Measurements from ENCODE around the gene SBF2.

Gene SBF2

GRCh38 chr11:9757809-9758636 lies 536.0 kb downstream of the SBF2 start:
- DNase-seq (ENCODE audit: low read depth): peak; percentile 91
- H3K4me1 ChIP-seq (ENCODE audit: control insufficient read depth, insufficient read depth, low read length): peaks cover 62% of the 10 kb centered on the region
- H3K27me3 ChIP-seq (replicated peaks; ENCODE audit: control insufficient read depth, insufficient read depth, low read length): no peaks in the 10 kb centered on the region
- H3K36me3 ChIP-seq (ENCODE audit: control insufficient read depth, insufficient read depth, low read length, severe bottlenecking): no peaks in the 10 kb centered on the region
- H3K9ac ChIP-seq (ENCODE audit: low read length): peak overlapping the region; percentile 96
- peak overlapping the region; percentile 80 for H3K4me3 ChIP-seq (ENCODE audit: low read length)
- H3K9me3 ChIP-seq (ENCODE audit: control insufficient read depth, low read length): no peaks in the 10 kb centered on the region

GRCh38 chr11:9756878-9757277 lies 537.1 kb downstream of the SBF2 start:
- Histone ChIP-seq H3K27me3 (replicated peaks; ENCODE audit: control insufficient read depth, insufficient read depth, low read length) (no peaks in the 10 kb centered on the region), H3K36me3 (ENCODE audit: control insufficient read depth, insufficient read depth, low read length, severe bottlenecking) (peaks cover 4% of the 10 kb centered on the region), H3K9ac (ENCODE audit: low read length) (no peak overlapping the region), H3K4me1 (ENCODE audit: control insufficient read depth, insufficient read depth, low read length) (peaks cover 68% of the 10 kb centered on the region), H3K9me3 (ENCODE audit: control insufficient read depth, low read length) (no peaks in the 10 kb centered on the region), H3K4me3 (ENCODE audit: low read length) (no peak overlapping the region)
- DNase-seq (ENCODE audit: low read depth): no peak

- Histone ChIP-seq H3K9me3 (ENCODE audit: control insufficient read depth, low read length) (no peaks in the 10 kb centered on the region), H3K27me3 (replicated peaks; ENCODE audit: control insufficient read depth, insufficient read depth, low read length) (no peaks in the 10 kb centered on the region), H3K4me3 (ENCODE audit: low read length) (no peak overlapping the region), H3K36me3 (ENCODE audit: control insufficient read depth, insufficient read depth, low read length, severe bottlenecking) (peaks cover 8% of the 10 kb centered on the region), H3K4me1 (ENCODE audit: control insufficient read depth, insufficient read depth, low read length) (peaks cover 66% of the 10 kb centered on the region), H3K9ac (ENCODE audit: low read length) (peak overlapping the region; percentile 53)
- DNase-seq (ENCODE audit: low read depth): no peak
Observed at GRCh38 chr11:9756461-9756860, 537.6 kb downstream of the SBF2 start.

- H3K36me3 ChIP-seq (ENCODE audit: control insufficient read depth, insufficient read depth, low read length, severe bottlenecking): peaks cover 15% of the 10 kb centered on the region
- no peak for DNase-seq (ENCODE audit: low read depth)
- no peaks in the 10 kb centered on the region for H3K27me3 ChIP-seq (replicated peaks; ENCODE audit: control insufficient read depth, insufficient read depth, low read length)
- H3K9me3 ChIP-seq (ENCODE audit: control insufficient read depth, low read length): no peaks in the 10 kb centered on the region
- H3K9ac ChIP-seq (ENCODE audit: low read length): peak overlapping the region; percentile 53
- peaks cover 60% of the 10 kb centered on the region for H3K4me1 ChIP-seq (ENCODE audit: control insufficient read depth, insufficient read depth, low read length)
- no peak overlapping the region for H3K4me3 ChIP-seq (ENCODE audit: low read length)
Observed at GRCh38 chr11:9755561-9756185, 538.3 kb downstream of the SBF2 start.

GRCh38 chr11:9754010-9754471 lies 540.0 kb downstream of the SBF2 start:
- peak; percentile 28 for DNase-seq (ENCODE audit: low read depth)

DNA sequence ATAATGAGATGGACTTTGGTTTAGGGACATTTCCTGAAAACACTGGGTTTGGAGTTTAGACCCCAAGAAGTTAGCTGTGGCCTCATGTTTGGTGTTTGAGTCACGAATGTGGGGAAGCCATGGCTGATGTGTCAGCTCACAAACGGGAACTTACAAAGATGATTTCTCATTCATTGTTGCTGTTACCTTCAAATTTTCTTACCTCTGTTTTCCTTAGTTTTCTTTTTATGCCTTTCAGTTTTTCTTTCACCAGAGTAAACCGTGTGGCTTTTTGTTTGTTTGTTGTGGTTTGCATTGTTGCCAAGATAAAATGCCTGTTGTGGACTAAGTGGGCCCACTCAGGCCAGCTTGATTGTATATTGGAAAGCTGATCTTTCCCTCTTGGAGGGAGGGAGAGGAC lies 541.0 kb downstream of the SBF2 start:
- peak overlapping the region; percentile 56 for H3K9ac ChIP-seq (ENCODE audit: low read length)
- DNase-seq (ENCODE audit: low read depth): peak; percentile 69
- H3K4me3 ChIP-seq (ENCODE audit: low read length): no peak overlapping the region
- no peaks in the 10 kb centered on the region for H3K9me3 ChIP-seq (ENCODE audit: control insufficient read depth, low read length)
- peaks cover 29% of the 10 kb centered on the region for H3K36me3 ChIP-seq (ENCODE audit: control insufficient read depth, insufficient read depth, low read length, severe bottlenecking)
- H3K27me3 ChIP-seq (replicated peaks; ENCODE audit: control insufficient read depth, insufficient read depth, low read length): no peaks in the 10 kb centered on the region
- H3K4me1 ChIP-seq (ENCODE audit: control insufficient read depth, insufficient read depth, low read length): peaks cover 46% of the 10 kb centered on the region

More at GRCh38 chr11:9754010-9754471, 540.0 kb downstream of the SBF2 start:
- peaks cover 25% of the 10 kb centered on the region for H3K36me3 ChIP-seq (ENCODE audit: control insufficient read depth, insufficient read depth, low read length, severe bottlenecking)
- H3K9ac ChIP-seq (ENCODE audit: low read length): peak overlapping the region; percentile 70
- peaks cover 43% of the 10 kb centered on the region for H3K4me1 ChIP-seq (ENCODE audit: control insufficient read depth, insufficient read depth, low read length)
- no peaks in the 10 kb centered on the region for H3K27me3 ChIP-seq (replicated peaks; ENCODE audit: control insufficient read depth, insufficient read depth, low read length)
- H3K4me3 ChIP-seq (ENCODE audit: low read length): no peak overlapping the region
- no peaks in the 10 kb centered on the region for H3K9me3 ChIP-seq (ENCODE audit: control insufficient read depth, low read length)

DNA sequence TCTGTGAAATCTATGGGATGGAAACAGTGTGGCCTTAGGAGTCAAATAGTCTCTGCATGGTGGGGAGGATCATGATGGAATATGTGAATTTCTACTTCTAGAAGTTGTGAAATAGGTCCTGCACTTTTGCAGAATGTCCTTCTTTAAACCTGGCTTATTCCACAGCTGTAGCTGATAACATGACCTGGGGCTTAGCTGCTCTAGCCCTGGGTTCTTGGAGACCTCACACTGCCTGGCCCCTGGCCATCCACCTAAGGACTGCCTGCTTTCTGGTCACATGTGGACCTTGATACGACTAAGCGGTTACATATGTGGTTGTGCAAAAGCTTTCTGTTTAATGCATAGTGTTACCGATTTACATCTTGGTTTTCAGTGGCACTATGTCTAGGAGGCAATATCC lies 541.9 kb downstream of the SBF2 start:
- H3K4me3 ChIP-seq (ENCODE audit: low read length): no peak overlapping the region
- peaks cover 32% of the 10 kb centered on the region for H3K36me3 ChIP-seq (ENCODE audit: control insufficient read depth, insufficient read depth, low read length, severe bottlenecking)
- DNase-seq (ENCODE audit: low read depth): peak; percentile 63

GRCh38 chr11:9750551-9750950 lies 543.5 kb downstream of the SBF2 start:
- Histone ChIP-seq H3K4me1 (ENCODE audit: control insufficient read depth, insufficient read depth, low read length) (peaks cover 48% of the 10 kb centered on the region), H3K27me3 (replicated peaks; ENCODE audit: control insufficient read depth, insufficient read depth, low read length) (no peaks in the 10 kb centered on the region), H3K36me3 (ENCODE audit: control insufficient read depth, insufficient read depth, low read length, severe bottlenecking) (peaks cover 46% of the 10 kb centered on the region), H3K4me3 (ENCODE audit: low read length) (no peak overlapping the region), H3K9ac (ENCODE audit: low read length) (no peak overlapping the region), H3K9me3 (ENCODE audit: control insufficient read depth, low read length) (no peaks in the 10 kb centered on the region)
- DNase-seq (ENCODE audit: low read depth): no peak

More for the DNA sequence above, 541.9 kb downstream of the SBF2 start:
- no peaks in the 10 kb centered on the region for H3K9me3 ChIP-seq (ENCODE audit: control insufficient read depth, low read length)
- H3K9ac ChIP-seq (ENCODE audit: low read length): peak overlapping the region; percentile 56
- no peaks in the 10 kb centered on the region for H3K27me3 ChIP-seq (replicated peaks; ENCODE audit: control insufficient read depth, insufficient read depth, low read length)
- peaks cover 48% of the 10 kb centered on the region for H3K4me1 ChIP-seq (ENCODE audit: control insufficient read depth, insufficient read depth, low read length)

GRCh38 chr11:9748361-9748970 lies 545.6 kb downstream of the SBF2 start:
- Histone ChIP-seq H3K27me3 (replicated peaks; ENCODE audit: control insufficient read depth, insufficient read depth, low read length) (no peaks in the 10 kb centered on the region), H3K9ac (ENCODE audit: low read length) (peak overlapping the region; percentile 76), H3K36me3 (ENCODE audit: control insufficient read depth, insufficient read depth, low read length, severe bottlenecking) (peaks cover 51% of the 10 kb centered on the region), H3K9me3 (ENCODE audit: control insufficient read depth, low read length) (no peaks in the 10 kb centered on the region), H3K4me3 (ENCODE audit: low read length) (peak overlapping the region; percentile 49), H3K4me1 (ENCODE audit: control insufficient read depth, insufficient read depth, low read length) (peaks cover 34% of the 10 kb centered on the region)
- peak; percentile 78 for DNase-seq (ENCODE audit: low read depth)

- H3K27me3 ChIP-seq (replicated peaks; ENCODE audit: control insufficient read depth, insufficient read depth, low read length): no peaks in the 10 kb centered on the region
- peaks cover 51% of the 10 kb centered on the region for H3K36me3 ChIP-seq (ENCODE audit: control insufficient read depth, insufficient read depth, low read length, severe bottlenecking)
- peak overlapping the region; percentile 76 for H3K9ac ChIP-seq (ENCODE audit: low read length)
- no peaks in the 10 kb centered on the region for H3K9me3 ChIP-seq (ENCODE audit: control insufficient read depth, low read length)
- peak overlapping the region; percentile 49 for H3K4me3 ChIP-seq (ENCODE audit: low read length)
- H3K4me1 ChIP-seq (ENCODE audit: control insufficient read depth, insufficient read depth, low read length): peaks cover 28% of the 10 kb centered on the region
- no peak for DNase-seq (ENCODE audit: low read depth)
Observed at GRCh38 chr11:9747828-9748227, 546.2 kb downstream of the SBF2 start.

DNA sequence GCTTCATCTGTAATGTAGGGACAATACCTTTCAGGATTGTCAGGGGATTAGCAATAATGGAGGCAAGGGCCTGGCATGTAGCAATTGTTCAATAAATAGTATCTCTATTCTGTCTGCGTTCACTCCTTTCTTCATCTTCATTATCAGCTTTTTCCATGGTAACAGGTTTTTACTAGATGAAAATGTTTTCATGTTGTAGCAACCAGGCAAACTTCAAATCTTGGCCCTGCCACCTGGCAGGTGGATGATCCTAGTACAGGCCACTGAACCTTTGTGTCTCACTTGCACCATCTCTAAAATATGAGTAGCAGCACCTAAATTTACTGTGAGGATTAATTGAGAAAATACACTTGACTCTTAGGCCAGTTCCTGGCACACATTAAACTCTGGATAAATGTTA lies 546.8 kb downstream of the SBF2 start:
- Histone ChIP-seq H3K36me3 (ENCODE audit: control insufficient read depth, insufficient read depth, low read length, severe bottlenecking) (peaks cover 55% of the 10 kb centered on the region), H3K9ac (ENCODE audit: low read length) (peak overlapping the region; percentile 76), H3K9me3 (ENCODE audit: control insufficient read depth, low read length) (no peaks in the 10 kb centered on the region), H3K4me3 (ENCODE audit: low read length) (no peak overlapping the region), H3K27me3 (replicated peaks; ENCODE audit: control insufficient read depth, insufficient read depth, low read length) (no peaks in the 10 kb centered on the region), H3K4me1 (ENCODE audit: control insufficient read depth, insufficient read depth, low read length) (peaks cover 22% of the 10 kb centered on the region)
- no peak for DNase-seq (ENCODE audit: low read depth)

Data from adipocyte (in vitro differentiated cells).